ENCODE measurements around the gene SRPK2. TPM values are rescaled to one million over a fixed set of nuclear protein-coding genes. Genes with fewer than 3 reads are reported as not detected.

SRPK2 gene
- total and polyA plus RNA-seq, 2 of the 8 experiments (the other 6 are each of a cell fraction or from before 2014, with no cell fraction given): 10.0 to 47.1 TPM

GRCh38 chr7:105084581-105084980, 304.1 kb downstream of the SRPK2 start:
- no peak overlapping the region for H3K27ac ChIP-seq (ENCODE audit: low read depth, low read length)
- no peak overlapping the region for H3K18ac ChIP-seq (ENCODE audit: extremely low read depth, low read length)
- CTCF ChIA-PET (ENCODE audit: partially characterized antibody): no interaction called here
- no peak overlapping the region for H2BK15ac ChIP-seq (ENCODE audit: low read length)
- no peaks in the 10 kb centered on the region for H3K9me3 ChIP-seq (ENCODE audit: insufficient read depth in 2 of 2, low read depth in 1 of 2, low read length in 1 of 2)
- H3K27me3 ChIP-seq (replicated peaks in 1 of 4; ENCODE audit: control insufficient read depth in 3 of 4, extremely low read depth in 1 of 4, insufficient read depth in 3 of 4, low read length in 3 of 4): no peaks in the 10 kb centered on the region
- H3K36me3 ChIP-seq (ENCODE audit: control insufficient read depth in 2 of 4, insufficient read depth in 4 of 4, low read length in 3 of 4): peaks cover 10 to 61% (median 21%) of the 10 kb centered on the region in 4 experiments
- no peak overlapping the region for H3K4me2 ChIP-seq (ENCODE audit: insufficient read depth in 1 of 2, low read depth in 2 of 2, low read length in 2 of 2)
- H3K14ac ChIP-seq (ENCODE audit: insufficient read length): no peak overlapping the region
- no peak overlapping the region for H3K4ac ChIP-seq (replicated peaks; ENCODE audit: insufficient read length, low read depth, low read length)
- H4K91ac ChIP-seq (replicated peaks; ENCODE audit: insufficient read length, low read length): no peak overlapping the region
- H2BK12ac ChIP-seq (ENCODE audit: low read depth, low read length): no peak overlapping the region
- H3K23ac ChIP-seq (ENCODE audit: insufficient read length): no peak overlapping the region
- 100% methylated on average over 1 of the region's 1 CpG; no CpG with 5 or more reads in 1 of the 2 experiments for WGBS, 2 experiments (ENCODE audit: extremely low coverage in 1 of 2, insufficient coverage in 1 of 2, insufficient read length in 1 of 2, insufficient replicate concordance in 2 of 2, low coverage in 1 of 2, low lambda C conversion rate in 2 of 2, missing lambda C conversion rate in 1 of 2)
- DNase-seq (ENCODE audit: low read depth in 1 of 2, low spot score in 2 of 2): no peak
- no peaks in the 10 kb centered on the region; the same call in 1 of the 2 replicates for H3K79me1 ChIP-seq (ENCODE audit: low read depth, low read length)
- no peak overlapping the region for H2BK5ac ChIP-seq (ENCODE audit: low read depth, low read length)
- H4K20me1 ChIP-seq (replicated peaks in 1 of 2; ENCODE audit: control insufficient read depth in 1 of 2, insufficient read depth in 2 of 2, low read length in 2 of 2): peaks cover 0 to 2% of the 10 kb centered on the region in 2 experiments
- H3K4me1 ChIP-seq (replicated peaks in 1 of 4; ENCODE audit: control insufficient read depth in 3 of 4, insufficient read depth in 4 of 4, low read length in 3 of 4): no peaks in the 10 kb centered on the region
- FAIRE-seq: no peak
- no peak overlapping the region for H2BK20ac ChIP-seq (ENCODE audit: low read length)
- no peak overlapping the region for H4K5ac ChIP-seq (ENCODE audit: insufficient read length, low read depth, low read length)
- no peak overlapping the region for H4K8ac ChIP-seq (ENCODE audit: extremely low read depth, insufficient read depth, low read length)
- H2BK120ac ChIP-seq (replicated peaks; ENCODE audit: low read depth, low read length): no peak overlapping the region
- POLR2A ChIA-PET (ENCODE audit: partially characterized antibody): interaction anchor here (0.8 kb wide), 1 partner anchor 68 kb away, joined by 3 read pairs; no protein-coding TSS in a partner anchor
- H3K56ac ChIP-seq (replicated peaks; ENCODE audit: insufficient read length, low read depth, low read length): no peak overlapping the region
- H3K79me2 ChIP-seq (ENCODE audit: control insufficient read depth in 1 of 2, insufficient read depth in 2 of 2, low read length in 2 of 2): no peaks in the 10 kb centered on the region; a peak in 1 of 4 replicates
- no peak overlapping the region for H3K4me3 ChIP-seq (ENCODE audit: extremely low read depth in 1 of 4, insufficient read depth in 2 of 4, low read depth in 3 of 4, low read length in 4 of 4)
- no peak overlapping the region for H3K9ac ChIP-seq (replicated peaks in 1 of 4; ENCODE audit: extremely low read depth in 1 of 4, low read depth in 3 of 4, low read length in 3 of 4)
- H2AK5ac ChIP-seq (ENCODE audit: low read depth, low read length): no peak overlapping the region
- H2AFZ ChIP-seq (ENCODE audit: low read length): no peak overlapping the region
- H3K23me2 ChIP-seq (ENCODE audit: low read depth, low read length): no peaks in the 10 kb centered on the region
- no peak for TF ChIP-seq CBX5 (IDR thresholded peaks at IDR 0.05; ENCODE audit: low read depth, low read length)
